ENCODE results near the gene INTS7.
"Not testable (repeated sequence)": the region's sequence is repeated elsewhere in the genome, so short reads cannot be mapped to it uniquely, and the experiment has no call there.

The INTS7 gene

DNA sequence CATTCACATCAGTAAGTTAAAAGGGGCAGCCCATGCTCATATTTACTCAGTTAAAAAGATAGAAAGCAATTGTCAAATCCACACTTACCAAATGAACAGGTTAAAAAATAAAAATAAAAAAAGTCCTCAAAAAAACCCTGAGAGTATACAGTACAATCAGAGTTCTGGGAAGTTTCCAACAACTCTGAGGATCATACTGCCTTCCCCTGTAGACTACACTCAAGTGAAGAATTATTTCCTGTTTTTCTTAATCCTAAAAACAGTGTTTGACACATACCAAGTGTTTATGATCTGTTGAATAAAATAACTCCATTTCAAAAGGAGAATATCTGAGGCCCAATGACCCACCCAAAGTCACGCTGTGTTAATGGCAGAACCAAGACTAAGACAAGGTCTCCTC lies 61.8 kb downstream of the INTS7 start:
- Histone ChIP-seq H3K4me3 (ENCODE audit: low read length) (no peak overlapping the region), H3K36me3 (ENCODE audit: control insufficient read depth, insufficient read depth, low read length, severe bottlenecking) (peaks cover 5% of the 10 kb centered on the region), H3K9ac (ENCODE audit: low read length) (no peak overlapping the region), H3K9me3 (ENCODE audit: control insufficient read depth, low read length) (no peaks in the 10 kb centered on the region), H3K4me1 (ENCODE audit: control insufficient read depth, insufficient read depth, low read length) (peaks cover 19% of the 10 kb centered on the region), H3K27me3 (replicated peaks; ENCODE audit: control insufficient read depth, insufficient read depth, low read length) (no peaks in the 10 kb centered on the region)
- DNase-seq (ENCODE audit: low read depth): no peak

DNA sequence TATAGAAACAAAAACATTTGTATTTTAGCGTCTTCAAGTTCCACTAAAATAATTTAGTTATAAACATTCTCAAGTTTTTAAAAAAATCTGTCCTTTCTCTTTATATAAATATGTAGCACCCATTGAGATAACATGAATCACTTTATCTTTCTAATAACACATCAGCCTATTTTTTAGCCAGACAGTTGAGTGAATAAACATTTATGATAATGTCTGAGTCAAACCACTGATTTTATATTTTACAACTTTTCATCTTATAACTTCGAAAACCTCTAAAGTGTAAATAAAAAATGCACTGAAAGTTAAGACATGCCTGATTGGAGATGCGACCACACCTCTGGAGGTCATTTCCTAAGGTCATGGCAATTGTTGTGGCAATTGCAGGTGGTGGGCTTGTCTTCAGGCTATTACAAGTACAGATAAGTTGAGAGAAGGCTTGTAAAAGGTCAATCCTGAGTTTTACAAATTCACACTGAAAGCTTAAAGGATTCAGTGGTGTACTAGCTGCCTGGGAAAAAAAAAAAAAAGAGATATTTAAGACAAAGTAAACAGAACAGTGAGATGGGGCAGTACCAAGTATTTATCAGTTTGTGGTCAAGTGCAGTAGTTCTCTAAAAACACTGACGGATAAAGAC lies 67.0 kb downstream of the INTS7 start:
- Histone ChIP-seq H3K9me3 (ENCODE audit: control insufficient read depth, low read length) (no peaks in the 10 kb centered on the region), H3K36me3 (ENCODE audit: control insufficient read depth, insufficient read depth, low read length, severe bottlenecking) (no peaks in the 10 kb centered on the region), H3K4me1 (ENCODE audit: control insufficient read depth, insufficient read depth, low read length) (no peaks in the 10 kb centered on the region), H3K4me3 (ENCODE audit: low read length) (no peak overlapping the region), H3K27me3 (replicated peaks; ENCODE audit: control insufficient read depth, insufficient read depth, low read length) (no peaks in the 10 kb centered on the region), H3K9ac (ENCODE audit: low read length) (no peak overlapping the region)
- DNase-seq (ENCODE audit: low read depth): no peak

DNA sequence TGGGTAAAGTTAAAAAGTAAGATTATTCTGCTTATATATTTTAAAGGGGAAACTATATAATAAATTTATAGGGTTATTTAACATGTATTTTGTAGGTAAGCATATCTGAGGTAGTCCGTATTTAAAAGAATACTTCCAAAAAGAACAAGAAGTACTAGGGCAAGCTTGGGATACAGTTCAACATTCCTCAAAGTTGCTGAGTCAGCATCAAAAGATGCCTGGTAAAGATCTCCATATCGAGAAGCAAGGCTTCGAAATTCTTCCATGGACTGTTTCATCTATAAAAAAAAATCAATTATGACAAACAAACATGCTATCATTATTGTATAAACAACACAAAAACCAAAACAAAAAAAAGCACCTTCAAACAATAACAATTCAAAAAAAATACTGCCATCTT lies 67.7 kb downstream of the INTS7 start:
- H3K9me3 ChIP-seq (ENCODE audit: control insufficient read depth, low read length): no peaks in the 10 kb centered on the region
- H3K4me1 ChIP-seq (ENCODE audit: control insufficient read depth, insufficient read depth, low read length): no peaks in the 10 kb centered on the region
- H3K9ac ChIP-seq (ENCODE audit: low read length): no peak overlapping the region
- no peak for DNase-seq (ENCODE audit: low read depth)
- H3K4me3 ChIP-seq (ENCODE audit: low read length): no peak overlapping the region
- no peaks in the 10 kb centered on the region for H3K27me3 ChIP-seq (replicated peaks; ENCODE audit: control insufficient read depth, insufficient read depth, low read length)
- no peaks in the 10 kb centered on the region for H3K36me3 ChIP-seq (ENCODE audit: control insufficient read depth, insufficient read depth, low read length, severe bottlenecking)

DNA sequence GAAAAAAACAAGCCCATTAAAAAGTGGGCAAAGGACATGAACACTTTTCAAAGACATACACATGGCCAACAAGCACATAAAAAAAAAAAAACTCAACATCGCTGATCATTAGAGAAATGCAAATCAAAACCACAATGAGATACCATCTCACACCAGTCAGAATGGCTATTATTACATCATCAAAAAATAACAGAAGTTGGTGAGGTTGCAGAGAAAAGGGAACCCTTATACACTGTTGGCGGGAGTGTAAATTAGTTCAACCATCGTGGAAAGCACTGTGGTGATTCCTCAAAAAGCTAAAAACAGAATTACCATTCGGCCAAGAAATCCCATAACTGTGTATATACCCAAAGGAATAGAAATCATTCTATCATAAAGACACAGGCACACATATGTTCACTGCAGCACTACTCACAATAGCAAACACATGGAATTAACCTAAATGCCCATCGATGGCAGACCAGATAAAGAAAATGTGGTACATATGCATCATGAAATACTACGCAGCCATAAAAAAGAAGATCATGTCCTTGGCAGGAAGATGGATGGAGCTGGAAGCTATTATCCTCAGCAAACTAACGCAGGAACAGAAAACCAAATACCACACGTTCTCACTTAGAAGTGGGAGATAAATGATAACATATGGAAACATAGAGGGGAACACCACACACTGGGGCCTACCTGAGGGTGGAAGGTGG lies 70.1 kb downstream of the INTS7 start:
- H3K27me3 ChIP-seq (replicated peaks; ENCODE audit: control insufficient read depth, insufficient read depth, low read length): no peaks in the 10 kb centered on the region
- no peaks in the 10 kb centered on the region for H3K4me1 ChIP-seq (ENCODE audit: control insufficient read depth, insufficient read depth, low read length)
- no peak for DNase-seq (ENCODE audit: low read depth)
- no peaks in the 10 kb centered on the region for H3K9me3 ChIP-seq (ENCODE audit: control insufficient read depth, low read length)
- H3K36me3 ChIP-seq (ENCODE audit: control insufficient read depth, insufficient read depth, low read length, severe bottlenecking): no peaks in the 10 kb centered on the region
- no peak overlapping the region for H3K4me3 ChIP-seq (ENCODE audit: low read length)
- H3K9ac ChIP-seq (ENCODE audit: low read length): no peak overlapping the region

DNA sequence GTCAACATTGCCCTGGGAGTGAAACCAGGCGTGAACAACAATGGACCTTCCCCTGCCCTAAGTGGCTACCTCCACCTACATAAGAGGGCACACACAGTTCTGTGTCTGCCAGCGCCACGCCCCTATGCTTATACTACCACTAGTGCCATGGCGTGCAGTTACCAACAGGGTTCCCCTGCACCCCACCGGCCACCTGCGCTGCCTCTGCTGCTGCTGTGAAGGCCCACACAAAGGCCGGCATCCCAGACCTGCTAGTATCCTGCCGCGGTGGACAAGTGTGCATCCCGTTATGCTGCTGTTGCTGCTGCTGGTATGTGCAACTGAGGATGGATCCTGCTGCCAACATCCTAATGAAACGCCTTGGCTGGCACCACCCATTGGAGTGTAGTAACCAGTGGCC lies 75.7 kb downstream of the INTS7 start:
- Histone ChIP-seq H3K36me3 (ENCODE audit: control insufficient read depth, insufficient read depth, low read length, severe bottlenecking) (peaks cover 9% of the 10 kb centered on the region), H3K9me3 (ENCODE audit: control insufficient read depth, low read length) (no peaks in the 10 kb centered on the region), H3K27me3 (replicated peaks; ENCODE audit: control insufficient read depth, insufficient read depth, low read length) (no peaks in the 10 kb centered on the region), H3K9ac (ENCODE audit: low read length) (no peak overlapping the region), H3K4me3 (ENCODE audit: low read length) (no peak overlapping the region), H3K4me1 (ENCODE audit: control insufficient read depth, insufficient read depth, low read length) (no peaks in the 10 kb centered on the region)
- no peak for DNase-seq (ENCODE audit: low read depth)

DNA sequence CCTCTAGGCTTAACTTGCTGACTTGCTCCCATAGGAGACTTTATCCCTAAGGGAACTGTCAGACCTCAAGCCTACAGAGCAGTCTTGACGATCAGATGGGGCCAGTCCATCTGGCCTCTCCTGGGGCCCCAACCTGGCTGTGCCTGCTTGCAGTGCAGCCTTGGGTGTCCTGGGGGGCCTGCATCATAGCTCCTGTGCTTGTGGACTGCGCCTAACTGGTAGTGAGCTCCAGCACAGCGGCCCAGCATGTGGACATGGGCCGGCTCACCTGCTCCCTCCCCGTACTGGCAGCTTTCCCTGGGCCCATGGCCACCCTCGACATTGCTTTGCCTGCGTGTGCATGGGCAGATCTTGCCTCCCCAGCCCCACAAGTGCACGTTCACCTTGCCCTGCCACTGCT lies 76.1 kb downstream of the INTS7 start:
- Histone ChIP-seq H3K27me3 (replicated peaks; ENCODE audit: control insufficient read depth, insufficient read depth, low read length) (no peaks in the 10 kb centered on the region), H3K36me3 (ENCODE audit: control insufficient read depth, insufficient read depth, low read length, severe bottlenecking) (peaks cover 9% of the 10 kb centered on the region), H3K9ac (ENCODE audit: low read length) (no peak overlapping the region), H3K9me3 (ENCODE audit: control insufficient read depth, low read length) (no peaks in the 10 kb centered on the region), H3K4me3 (ENCODE audit: low read length) (no peak overlapping the region), H3K4me1 (ENCODE audit: control insufficient read depth, insufficient read depth, low read length) (no peaks in the 10 kb centered on the region)
- no peak for DNase-seq (ENCODE audit: low read depth)

DNA sequence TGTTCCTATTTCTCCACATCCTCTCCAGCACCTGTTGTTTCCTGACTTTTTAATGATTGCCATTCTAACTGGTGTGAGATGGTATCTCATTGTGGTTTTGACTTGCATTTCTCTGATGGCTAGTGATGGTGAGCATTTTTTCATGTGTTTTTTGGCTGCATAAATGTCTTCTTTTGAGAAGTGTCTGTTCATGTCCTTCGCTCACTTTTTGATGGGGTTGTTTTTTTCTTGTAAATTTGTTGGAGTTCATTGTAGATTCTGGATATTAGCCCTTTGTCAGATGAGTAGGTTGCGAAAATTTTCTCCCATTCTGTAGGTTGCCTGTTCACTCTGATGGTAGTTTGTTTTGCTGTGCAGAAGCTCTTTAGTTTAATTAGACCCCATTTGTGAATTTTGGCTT lies 81.3 kb downstream of the INTS7 start:
- H3K36me3 ChIP-seq (ENCODE audit: control insufficient read depth, insufficient read depth, low read length, severe bottlenecking); DNase-seq (ENCODE audit: low read depth); H3K9ac ChIP-seq (ENCODE audit: low read length); H3K27me3 ChIP-seq (replicated peaks; ENCODE audit: control insufficient read depth, insufficient read depth, low read length); H3K4me3 ChIP-seq (ENCODE audit: low read length); H3K4me1 ChIP-seq (ENCODE audit: control insufficient read depth, insufficient read depth, low read length); H3K9me3 ChIP-seq (ENCODE audit: control insufficient read depth, low read length): not testable (repeated sequence)

DNA sequence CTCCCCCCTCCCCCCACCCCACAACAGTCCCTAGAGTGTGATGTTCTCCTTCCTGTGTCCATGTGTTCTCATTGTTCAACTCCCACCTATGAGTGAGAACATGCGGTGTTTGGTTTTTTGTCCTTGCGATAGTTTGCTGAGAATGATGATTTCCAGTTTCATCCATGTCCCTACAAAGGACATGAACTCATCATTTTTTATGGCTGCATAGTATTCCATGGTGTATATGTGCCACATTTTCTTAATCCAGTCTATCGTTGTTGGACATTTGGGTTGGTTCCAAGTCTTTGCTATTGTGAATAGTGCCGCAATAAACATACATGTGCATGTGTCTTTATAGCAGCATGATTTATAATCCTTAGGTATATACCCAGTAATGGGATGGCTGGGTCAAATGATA lies 81.8 kb downstream of the INTS7 start:
- H3K9ac ChIP-seq (ENCODE audit: low read length): not testable (repeated sequence)

DNA sequence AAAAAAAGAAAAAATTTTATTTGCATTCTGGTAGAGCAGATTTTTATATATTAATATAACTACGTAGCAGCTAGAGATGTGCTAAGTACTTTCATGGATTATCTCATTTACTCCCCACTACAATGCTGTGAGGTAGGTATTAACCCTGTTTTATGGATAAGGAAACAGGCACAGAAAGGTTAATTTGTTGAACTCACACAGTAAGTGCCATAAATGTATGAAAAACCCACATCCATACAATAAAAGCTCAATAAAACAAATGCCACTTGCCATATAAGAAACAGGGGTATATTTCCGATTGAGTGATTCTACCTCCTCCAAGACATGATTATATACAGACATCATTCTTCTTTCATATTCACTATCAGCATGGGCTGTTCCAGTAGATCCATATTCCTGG lies 83.1 kb downstream of the INTS7 start:
- no peak for DNase-seq (ENCODE audit: low read depth)
- H3K36me3 ChIP-seq (ENCODE audit: control insufficient read depth, insufficient read depth, low read length, severe bottlenecking): peaks cover 6% of the 10 kb centered on the region
- H3K27me3 ChIP-seq (replicated peaks; ENCODE audit: control insufficient read depth, insufficient read depth, low read length): no peaks in the 10 kb centered on the region
- H3K4me1 ChIP-seq (ENCODE audit: control insufficient read depth, insufficient read depth, low read length): no peaks in the 10 kb centered on the region
- H3K9me3 ChIP-seq (ENCODE audit: control insufficient read depth, low read length): no peaks in the 10 kb centered on the region
- H3K9ac ChIP-seq (ENCODE audit: low read length): no peak overlapping the region
- H3K4me3 ChIP-seq (ENCODE audit: low read length): no peak overlapping the region

More for the DNA sequence above, 81.8 kb downstream of the INTS7 start:
- not testable (repeated sequence) for H3K36me3 ChIP-seq (ENCODE audit: control insufficient read depth, insufficient read depth, low read length, severe bottlenecking); H3K4me3 ChIP-seq (ENCODE audit: low read length); H3K27me3 ChIP-seq (replicated peaks; ENCODE audit: control insufficient read depth, insufficient read depth, low read length); H3K4me1 ChIP-seq (ENCODE audit: control insufficient read depth, insufficient read depth, low read length); H3K9me3 ChIP-seq (ENCODE audit: control insufficient read depth, low read length); DNase-seq (ENCODE audit: low read depth)

DNA sequence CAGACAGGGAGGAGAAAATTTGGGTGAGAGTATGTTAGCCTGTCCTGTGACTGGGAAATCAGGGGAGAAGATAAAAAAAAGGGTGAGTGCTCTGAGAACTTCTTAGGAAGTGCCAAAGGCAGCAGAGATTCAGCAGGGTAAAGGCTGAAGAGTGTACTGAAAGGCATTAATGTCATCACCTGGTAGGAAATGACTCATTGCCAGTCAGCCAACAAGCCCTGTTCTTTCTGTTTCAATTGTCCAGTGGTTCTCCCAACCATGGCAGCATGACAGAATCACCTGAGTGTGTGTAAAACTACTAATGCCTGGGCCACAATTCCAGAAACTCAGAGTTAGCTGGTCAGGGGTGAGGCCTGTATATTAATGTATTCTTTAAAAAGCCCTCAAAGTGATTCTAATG lies 83.5 kb downstream of the INTS7 start:
- no peak overlapping the region for H3K4me3 ChIP-seq (ENCODE audit: low read length)
- no peaks in the 10 kb centered on the region for H3K27me3 ChIP-seq (replicated peaks; ENCODE audit: control insufficient read depth, insufficient read depth, low read length)
- peaks cover 3% of the 10 kb centered on the region for H3K36me3 ChIP-seq (ENCODE audit: control insufficient read depth, insufficient read depth, low read length, severe bottlenecking)
- no peaks in the 10 kb centered on the region for H3K9me3 ChIP-seq (ENCODE audit: control insufficient read depth, low read length)
- no peak overlapping the region for H3K9ac ChIP-seq (ENCODE audit: low read length)
- peak; percentile 15 for DNase-seq (ENCODE audit: low read depth)
- no peaks in the 10 kb centered on the region for H3K4me1 ChIP-seq (ENCODE audit: control insufficient read depth, insufficient read depth, low read length)

DNA sequence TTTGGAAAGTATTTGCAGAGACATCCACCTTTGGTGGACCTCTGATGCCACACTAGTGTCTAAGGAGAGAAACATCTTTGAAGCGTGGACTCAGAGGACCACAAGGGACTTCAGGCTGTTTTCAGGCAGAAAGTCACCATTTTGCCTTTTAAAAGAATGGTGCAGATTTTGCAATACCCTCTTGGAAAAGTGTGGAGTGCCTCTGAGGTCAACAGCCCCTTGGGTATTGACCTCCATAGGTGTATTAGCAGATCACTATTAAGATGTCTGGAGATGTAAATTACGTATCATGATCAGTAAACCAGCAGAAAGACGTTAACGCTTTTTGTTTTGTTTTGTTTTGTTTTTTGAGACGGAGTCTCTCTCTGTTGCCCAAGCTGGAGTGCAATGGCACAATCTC lies 87.0 kb downstream of the INTS7 start:
- Histone ChIP-seq H3K36me3 (ENCODE audit: control insufficient read depth, insufficient read depth, low read length, severe bottlenecking) (peaks cover 4% of the 10 kb centered on the region), H3K9me3 (ENCODE audit: control insufficient read depth, low read length) (no peaks in the 10 kb centered on the region), H3K4me3 (ENCODE audit: low read length) (no peak overlapping the region), H3K27me3 (replicated peaks; ENCODE audit: control insufficient read depth, insufficient read depth, low read length) (no peaks in the 10 kb centered on the region), H3K9ac (ENCODE audit: low read length) (no peak overlapping the region), H3K4me1 (ENCODE audit: control insufficient read depth, insufficient read depth, low read length) (no peaks in the 10 kb centered on the region)
- no peak for DNase-seq (ENCODE audit: low read depth)
